NCI-H2081 (cell line): ENCODE data around the gene IDUA.
"Not testable (repeated sequence)": the region's sequence is repeated elsewhere in the genome, so short reads cannot be mapped to it uniquely, and the experiment has no call there.

Source experiments
- DNase-seq, 2 experiments: peaks; one replicate each; lab custom pipeline; 2025; lab: John Stamatoyannopoulos, UW

Gene IDUA

DNA sequence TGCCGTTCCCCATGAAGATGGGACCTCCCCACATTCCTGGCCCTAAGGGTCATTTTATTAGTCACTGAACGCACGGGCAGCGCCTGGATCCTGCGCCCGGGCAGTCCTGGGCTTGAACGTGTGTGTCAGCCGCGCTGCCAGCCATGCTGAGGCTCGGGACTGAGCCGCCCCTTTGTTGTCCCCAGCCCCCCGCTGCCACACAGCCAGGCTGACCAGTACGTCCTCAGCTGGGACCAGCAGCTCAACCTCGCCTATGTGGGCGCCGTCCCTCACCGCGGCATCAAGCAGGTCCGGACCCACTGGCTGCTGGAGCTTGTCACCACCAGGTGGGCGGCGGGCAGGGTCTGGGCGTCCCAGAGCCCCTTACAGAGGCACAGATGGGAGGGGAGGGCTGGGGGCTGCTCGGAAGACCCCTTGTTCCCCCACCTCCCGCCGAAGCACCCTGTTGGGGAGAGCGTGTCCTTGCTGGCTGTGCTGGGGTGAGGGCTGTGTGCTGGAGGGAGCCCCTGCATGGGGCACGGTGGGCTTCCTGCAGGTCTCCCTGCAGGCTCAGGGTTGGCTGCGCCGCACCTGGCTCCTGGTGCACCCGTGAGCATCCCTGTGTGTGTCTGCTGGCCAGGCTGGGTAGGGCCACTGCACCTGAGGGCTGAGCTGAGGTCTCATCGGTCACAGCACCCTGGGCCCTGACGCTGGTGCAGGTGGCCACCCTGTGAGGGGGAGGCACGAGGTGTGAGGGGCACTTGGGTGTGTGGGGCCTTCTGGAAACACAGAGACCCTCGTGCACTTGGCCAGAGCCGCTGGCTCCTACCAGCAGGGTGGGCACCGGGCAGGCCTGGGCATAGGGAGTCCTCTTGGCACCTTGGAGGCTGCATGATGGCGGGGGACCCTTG lies 1.0 kb downstream of the IDUA start:
- no peak for DNase-seq

DNA sequence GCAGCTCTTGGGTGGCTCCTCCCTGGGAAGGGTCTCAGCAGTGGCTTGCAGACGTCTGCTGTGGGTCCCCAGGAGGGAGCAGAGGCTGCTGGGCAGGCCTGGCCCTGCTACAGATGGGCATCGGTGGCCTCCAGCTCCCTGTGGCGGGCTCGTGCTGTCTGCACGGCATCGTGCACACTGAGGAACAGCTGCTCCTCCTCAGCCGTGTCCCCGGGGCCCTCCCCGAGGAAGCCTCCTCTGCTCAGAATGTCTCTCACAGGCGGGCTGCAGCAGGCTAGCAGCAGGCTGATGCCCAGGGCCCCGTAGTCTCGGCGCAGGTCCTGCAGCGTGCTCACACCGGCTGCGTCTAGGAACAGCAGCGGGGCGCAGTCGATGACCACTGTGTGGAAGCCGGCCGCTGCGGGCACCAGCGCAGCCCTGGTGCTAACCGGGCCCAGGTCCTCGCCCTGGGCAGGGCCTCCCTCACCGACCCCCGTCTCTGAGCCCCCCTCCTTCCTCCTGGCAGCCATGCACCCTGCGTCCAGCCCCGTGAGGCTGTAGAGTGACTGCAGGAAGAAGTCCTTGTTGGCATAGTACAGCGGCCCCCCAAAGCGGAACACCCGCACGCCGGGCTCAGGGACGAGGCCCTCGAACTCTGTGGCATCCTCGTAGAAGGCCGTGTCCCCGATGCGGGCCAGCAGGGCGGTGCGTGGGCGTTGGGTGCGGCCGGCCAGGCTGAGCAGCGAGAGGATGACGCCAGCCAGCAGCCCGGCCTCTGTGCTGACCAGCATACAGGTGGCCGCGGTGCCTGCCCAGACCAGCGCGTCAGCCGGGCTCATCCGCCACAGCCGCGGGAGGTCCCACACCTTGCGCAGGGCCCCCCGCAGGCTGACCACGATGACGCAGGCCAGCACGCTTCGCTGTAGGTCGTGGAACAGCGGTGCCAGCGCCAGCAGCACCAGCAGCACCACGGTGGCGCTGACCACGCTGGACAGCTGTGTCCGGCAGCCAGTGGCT lies 2.2 kb downstream of the IDUA start:
- no peak for DNase-seq

DNA sequence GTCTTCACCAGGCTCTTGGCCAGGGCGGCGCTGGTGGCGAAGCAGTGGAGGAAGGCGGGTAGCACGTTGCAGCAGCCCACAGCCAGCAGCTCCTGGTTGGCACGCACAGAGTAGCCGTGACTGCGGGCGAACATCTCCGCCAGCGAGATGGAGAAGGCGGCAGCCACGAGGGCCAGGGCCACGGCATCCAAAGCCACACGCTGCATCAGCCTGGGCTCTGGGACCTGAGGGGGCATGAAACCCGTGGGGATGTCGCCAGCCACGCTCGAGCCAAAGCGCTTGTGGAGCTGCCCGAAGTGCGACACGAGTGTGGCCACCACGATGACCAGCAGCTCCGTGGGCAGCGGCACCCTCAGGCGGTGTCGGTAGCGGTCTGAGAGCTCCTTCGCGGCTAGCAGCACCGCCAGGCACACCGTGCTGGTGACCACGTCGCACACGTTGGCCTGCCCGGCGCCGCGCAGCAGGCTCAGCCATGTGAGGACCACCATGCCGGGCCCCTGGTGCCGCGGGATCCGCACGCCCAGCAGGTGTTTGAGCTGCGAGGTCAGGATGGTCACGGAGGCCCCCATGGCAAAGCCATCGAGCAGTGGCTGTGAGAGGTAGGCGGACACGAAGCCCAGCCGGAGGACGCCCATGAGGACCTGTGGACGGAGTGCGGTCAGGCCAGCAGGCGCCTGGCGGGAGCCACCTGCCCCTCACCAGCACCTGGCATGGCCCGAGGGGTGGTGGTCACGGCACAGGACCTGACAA lies 3.1 kb downstream of the IDUA start:
- no peak for DNase-seq

DNA sequence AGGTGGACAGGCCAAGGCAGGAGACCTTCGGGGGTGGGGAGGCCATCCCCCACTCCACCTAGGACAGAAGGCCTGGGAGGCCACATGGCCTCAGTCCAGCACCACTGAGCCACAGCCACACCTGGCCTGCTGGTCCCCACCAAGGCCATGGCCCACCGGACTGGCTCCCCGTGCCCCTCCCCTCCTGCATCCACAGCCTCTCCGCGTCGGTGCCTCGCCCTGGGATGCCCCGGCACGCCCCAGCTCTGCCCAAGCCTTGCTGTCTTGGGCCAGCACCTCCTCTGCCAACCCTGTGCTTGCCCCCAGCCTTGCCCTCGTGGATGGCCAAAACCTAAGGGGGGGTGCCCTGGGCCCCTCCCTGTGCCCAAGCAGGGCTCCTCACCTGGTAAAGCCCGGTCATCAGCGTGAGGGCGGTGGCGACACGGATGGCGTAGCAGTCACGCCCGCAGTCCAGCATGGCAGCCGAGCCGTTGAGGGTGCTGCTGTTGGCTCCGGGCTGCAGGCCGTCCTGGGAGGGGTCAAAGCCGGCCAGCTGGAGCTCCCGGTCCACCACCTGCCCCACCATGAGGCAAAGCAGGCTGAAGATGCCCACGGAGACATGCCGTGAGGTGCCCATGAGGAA lies 4.0 kb downstream of the IDUA start:
- DNase-seq, result no peak

DNA sequence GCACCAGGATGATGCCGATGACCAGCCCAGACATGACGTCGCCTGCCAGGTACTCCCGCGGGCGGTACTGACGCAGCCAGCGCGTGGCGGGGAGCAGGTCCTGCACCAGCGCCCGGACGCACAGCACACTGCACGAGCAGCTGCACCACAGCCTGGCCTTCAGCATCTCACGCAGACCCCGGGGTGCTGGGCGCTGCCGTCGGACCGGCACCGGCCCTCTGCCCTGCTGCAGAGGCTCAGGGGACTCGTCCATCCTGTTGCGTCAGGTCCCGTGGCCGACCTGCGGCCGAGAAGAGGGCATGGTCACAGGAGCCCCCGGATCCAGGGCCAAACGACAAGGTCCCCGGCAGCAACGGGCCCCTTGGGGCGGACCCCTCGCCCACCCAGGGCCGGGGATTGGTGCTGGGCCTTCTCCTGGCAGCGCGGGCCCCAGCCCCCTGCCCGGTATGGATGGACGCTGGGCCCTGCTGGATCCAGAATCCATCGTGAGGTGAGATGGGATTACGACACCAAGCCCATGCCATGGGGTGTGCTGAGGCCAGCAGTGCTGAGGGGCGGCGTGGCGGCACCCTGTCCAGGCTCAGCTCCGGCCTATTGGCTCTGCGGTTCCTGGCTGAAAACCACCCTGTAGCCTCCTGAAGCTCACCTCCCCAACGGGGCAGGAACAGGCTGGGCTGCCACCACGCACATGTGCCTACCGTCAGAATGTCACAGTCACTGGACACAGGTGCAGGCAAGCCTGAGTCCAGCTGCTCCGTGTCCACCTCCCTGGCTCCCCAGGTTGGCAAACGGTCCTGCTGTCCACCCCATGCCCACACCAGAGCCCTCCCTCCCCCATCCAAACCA lies 4.8 kb downstream of the IDUA start:
- DNase-seq, result no peak

DNA sequence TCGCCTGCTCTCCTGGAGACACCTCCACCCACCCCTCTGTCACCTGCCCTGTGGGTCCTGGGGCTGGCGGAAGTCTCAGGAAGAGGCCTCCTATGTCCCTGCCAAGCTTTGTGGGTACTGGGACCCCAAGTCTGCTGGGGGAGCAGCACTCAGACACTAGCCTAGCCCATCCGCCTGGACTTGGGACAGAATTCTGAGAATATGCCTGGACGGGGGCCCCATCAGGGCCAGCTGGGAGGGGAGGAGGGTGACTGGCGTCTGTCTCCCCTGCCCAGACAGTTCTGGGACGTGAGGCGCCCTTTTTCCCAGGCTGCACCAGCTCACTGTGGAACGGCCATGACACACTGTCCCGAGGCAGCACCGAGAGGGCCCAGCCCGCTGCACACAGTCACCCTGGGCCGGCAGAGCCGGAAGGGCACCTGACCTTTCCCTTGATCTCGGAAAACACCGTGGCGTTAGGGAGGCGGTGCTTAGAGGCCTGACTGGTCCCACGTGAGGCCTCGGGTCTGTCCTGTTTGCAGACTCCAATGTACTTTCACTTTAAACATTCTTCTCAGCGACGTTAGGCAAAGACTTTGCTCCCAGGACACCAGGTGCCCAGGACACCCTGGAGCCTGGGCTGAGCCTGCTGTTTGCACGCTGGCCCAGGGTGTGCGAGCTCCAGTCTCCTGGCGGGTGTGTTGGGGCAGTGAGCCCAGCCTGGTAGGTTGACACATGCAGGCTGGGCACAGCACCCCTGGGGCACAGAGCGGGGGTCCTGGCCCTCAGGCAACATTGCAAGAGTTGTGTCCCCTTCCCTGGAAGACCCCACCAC lies 5.7 kb downstream of the IDUA start:
- no peak for DNase-seq

DNA sequence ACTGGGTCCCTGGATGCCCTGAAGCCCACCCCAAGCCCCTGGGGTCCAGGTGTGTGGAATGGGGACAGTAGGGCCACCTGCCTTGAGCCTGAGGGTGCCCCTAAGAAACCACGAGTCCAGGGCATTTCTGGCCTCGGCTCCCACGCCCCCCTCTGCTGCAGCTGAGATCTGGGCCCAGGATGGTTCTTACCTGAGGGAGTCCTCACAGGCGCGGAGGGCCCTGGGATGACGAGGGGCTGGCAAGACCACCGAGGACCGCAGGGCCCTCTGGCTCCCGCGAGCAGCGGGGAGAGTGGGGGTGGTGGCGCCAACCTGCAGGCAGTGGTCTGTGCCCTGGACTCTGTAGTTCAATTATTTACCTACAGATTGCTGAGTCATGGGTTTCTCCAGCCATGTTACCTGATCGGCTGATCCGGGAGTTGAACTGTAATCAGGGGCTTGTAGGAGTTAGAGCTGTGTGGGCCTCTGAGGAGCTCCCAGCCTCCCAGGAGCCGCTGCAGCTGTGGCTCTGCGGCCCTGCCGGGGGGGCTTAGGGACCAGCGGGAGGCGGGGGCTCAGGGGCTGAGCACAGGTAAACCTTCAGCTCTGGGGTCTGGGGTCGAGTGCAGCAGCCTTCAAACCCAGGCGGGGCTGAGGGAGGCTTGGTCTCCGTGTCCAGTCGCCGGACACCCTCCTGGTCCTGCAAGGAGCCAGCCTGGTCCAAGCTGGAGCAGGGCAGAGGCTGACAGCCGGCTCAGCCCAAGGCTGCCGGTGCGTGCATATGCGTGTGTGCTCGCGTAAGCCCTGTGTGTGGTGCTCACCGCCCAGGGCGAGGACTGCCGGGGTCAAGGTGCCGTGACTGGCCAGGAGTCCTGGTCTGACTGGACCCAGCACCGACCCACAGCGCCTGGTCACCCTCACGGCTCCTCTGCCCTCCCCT lies 6.5 kb downstream of the IDUA start, which contains the start of gene SLC26A1:
TSS of gene SLC26A1 (minus strand) at position 294 of the 919 bp plus-strand sequence. CDS start 1,701 bp downstream, outside the sequence.
- no peak for DNase-seq

DNA sequence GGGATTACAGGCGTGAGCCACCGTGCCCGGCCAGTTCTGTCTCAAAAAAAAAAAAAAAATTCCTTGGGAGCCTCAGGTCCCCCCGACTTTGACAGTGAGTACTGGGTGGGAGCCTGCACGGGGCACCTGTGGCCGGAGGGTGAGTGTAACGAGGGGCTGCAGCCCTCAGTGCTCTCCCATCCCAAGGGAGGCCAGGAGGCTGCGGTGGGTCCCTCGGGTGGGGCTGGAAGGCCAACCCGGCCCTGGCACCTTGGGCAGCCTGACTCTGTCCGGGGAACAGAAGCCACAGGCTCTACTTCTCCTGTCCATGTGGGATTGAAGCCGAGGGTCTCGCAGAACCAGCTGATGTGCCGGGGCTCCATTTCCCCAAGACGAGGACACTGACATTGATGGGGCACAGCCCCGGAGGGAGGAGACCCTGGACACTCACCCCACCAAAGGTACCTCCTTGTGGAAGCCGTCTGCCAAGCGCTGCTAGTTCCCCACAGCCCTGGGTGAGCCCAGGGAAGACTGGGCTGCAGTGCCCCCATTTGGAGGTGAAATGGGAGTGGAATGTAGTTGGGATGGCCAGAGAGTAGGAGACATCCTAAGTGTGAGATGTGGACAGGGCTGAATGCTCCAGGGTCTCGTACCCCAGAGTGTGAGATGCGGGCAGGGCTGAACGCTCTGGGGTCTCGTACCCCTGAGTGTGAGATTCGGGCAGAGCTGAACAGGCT lies 8.6 kb downstream of the IDUA start:
- no peak for DNase-seq

DNA sequence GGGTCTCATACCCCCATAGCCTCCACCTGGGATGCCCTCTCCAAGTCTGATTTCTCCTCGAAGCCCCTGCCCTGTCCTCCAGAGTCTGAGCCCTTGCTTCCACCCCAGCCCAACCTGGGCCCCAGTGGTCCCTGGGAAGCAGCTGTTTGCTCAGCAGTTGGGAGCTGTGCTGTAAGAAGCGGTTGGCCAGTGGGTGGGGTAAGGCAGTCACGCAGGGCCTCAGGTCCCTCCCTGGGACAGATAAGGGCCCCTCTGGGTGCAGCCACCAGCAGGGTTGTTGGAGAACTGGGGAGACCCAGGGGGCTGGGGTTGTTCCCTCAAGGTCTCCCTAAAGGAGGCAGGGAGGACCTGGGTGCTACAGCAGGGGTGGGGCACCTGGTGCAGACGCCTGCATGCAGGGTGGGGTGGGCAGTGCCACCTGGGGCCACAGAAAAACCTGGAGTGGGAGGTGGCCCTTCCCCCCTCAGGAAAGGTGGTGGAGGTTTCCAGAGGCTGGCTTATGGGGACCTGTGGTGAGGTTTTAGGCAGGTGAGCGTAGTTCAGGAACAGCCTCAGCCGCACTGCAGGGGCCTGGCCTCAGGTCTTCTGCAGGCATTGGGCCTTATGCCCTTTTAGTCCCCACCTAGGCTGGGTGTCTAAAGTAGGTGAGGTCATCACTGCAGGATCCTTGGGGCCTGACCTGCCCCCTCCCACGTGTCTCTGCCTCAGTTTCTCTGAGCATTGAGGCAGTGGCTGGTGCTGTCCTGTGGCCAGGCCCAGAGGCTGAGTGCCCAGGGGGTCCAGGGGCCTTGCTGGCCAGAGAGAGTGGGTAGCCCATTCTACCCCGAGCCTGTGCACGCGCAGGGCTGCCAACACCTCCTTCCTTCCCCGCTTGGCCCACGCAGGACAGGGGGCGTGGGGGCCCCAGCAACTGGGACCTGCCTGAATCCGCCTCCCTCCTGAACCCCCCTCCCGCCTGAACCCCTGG lies 9.5 kb downstream of the IDUA start:
- no peak for DNase-seq

DNA sequence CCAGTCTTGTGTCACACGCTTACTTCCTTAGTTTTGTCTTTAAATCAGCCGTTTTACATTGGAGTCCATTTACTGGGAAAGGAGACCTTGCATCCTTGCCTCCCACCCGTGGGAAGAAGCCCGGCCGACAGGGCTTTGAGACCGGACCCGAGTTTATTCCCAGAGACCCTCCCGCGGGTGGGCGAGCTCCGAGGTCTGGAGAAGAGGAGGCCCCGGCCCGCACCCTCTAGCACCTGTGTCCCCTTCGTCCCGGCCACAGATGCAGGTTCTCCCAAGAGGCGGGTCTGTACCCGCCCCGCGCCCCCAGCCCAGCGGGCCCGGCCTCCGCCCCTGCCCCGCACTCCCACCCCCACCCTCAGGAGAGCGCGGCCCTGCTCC lies 10.1 kb downstream of the IDUA start:
- no peak for DNase-seq

DNA sequence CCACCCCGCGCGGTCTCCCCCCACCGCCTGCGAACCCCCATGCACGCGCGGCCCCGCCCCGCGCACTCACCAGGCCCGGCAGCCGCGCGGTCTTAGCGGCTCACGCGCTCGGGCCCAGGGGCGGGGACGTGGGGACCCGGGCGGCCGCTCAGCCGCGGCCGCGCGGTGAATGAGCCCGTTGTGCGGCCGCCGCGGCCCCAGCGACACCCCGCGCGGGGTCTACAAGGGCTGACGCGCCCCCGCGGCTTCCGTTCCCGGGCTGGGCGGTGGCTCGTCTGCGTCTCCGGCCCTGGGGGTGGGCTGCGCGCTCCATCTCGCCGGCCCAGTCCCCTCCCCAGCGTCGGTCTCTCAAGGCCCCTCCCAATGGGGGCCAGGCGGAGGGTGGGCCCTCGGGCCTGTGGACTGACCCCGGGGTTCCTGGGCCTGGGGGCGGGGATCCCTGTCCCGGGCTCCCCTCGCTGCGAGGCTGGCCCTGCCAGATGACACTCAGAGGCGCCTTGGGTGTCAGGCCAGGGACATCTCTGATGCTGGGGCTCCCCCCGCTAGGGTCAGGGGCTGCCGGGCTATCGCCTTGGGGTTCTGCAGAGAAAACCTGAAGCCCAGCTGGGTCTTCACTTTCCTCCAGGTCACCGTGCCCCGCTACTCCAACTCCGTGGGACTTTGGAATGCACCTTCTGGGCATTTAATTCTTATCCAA lies 10.7 kb downstream of the IDUA start:
- DNase-seq, result no peak

DNA sequence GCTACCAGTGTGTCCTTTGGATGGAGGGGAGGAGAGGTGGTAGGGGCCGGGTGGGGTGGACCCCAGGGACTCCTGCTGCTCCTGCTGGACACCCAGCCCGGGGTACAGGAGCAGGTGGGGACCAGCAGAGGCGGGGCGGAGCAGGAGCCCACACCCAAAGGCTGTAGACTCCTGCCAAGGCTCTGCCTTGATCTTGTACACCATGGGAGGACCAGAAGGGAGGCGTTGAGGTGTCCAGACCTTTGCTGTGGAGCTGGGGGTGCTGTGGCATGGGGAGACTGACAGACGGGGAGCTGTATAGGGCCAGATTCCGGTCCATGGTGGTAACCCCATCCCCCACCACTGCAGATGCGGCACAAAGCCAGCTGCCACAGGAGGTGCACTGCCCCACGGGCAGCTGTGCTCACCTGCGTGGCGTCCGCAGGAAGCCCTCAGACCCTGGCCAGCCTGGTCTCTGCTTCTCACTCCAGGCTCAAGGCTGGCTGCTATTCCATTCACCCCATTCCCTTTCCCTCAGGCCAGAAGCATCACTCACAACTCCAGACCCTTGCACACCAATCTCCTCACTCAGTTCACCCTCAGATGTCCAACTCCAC lies 11.3 kb downstream of the IDUA start:
- no peak for DNase-seq

DNA sequence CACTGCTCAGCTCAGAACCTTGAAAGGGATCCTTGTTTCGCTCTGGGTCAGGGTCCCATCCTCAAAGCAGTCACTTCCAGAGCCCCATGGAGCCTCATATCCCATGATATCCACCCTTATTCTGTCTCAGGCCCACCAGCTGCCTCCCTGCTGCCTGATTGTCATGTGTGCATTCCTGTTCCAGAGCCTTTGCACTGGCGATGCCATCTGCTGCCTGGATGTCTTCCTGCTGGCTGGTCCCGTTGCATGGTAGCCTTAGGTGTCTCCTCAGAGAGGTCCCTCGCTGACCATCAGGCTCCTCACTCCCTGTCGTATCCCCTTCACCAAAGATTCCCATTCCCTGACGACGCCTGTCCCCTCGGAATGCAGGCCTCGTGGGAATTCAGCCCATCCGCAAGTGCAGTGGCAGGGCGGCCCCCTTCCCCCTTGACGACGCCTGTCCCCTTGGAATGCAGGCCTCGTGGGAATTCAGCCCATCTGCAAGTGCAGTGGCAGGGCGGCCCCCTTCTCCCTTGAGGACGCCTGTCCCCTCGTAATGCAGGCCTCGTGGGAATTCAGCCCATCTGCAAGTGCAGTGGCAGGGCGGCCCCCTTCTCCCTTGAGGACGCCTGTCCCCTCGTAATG lies 12.5 kb downstream of the IDUA start:
- DNase-seq, result not testable (repeated sequence)

DNA sequence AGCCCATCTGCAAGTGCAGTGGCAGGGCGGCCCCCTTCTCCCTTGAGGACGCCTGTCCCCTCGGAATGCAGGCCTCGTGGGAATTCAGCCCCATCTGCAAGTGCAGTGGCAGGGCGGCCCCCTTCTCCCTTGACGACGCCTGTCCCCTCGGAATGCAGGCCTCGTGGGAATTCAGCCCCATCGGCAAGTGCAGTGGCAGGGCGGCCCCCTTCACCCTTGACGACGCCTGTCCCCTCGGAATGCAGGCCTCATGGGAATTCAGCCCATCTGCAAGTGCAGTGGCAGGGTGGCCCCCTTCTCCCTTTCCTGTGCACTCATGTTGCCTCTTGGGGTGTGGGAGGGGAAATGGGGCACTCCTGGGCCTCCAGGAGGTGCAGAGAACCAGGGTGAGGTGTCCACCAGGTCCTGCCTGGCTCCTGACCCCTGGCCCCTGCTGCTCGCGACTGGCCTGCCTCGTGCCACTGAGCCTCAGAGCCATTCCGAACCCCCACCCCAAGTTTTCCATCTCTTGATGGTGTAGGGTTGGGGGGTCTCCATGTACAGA lies 13.1 kb downstream of the IDUA start:
- DNase-seq, result no peak

DNA sequence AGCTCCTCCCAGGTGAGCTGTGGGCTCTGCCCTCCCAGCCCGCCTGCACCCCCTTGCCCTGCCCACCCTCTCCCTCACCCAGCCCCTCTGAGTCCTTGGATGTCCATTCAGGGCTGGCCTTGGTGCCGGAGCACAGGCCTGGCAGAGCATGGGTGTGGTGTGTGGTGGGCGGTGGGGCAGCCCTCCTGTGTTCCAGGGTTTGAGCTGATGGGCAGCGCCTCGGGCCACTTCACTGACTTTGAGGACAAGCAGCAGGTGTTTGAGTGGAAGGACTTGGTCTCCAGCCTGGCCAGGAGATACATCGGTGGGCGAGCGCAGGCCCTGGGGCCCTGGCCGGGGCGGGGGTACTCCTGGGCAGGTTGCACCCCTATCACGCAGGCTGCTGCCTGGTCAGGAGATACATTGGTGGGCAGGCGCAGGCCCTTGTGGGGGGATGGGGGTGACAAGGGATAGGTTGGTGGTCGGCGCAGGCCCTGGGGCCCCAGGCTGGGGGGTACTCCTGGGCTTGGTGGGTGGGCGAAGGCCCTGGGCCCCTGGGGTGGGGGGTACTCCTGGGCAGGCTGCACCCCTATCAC lies 13.9 kb downstream of the IDUA start:
- no peak for DNase-seq
